NCI-H510A treated with DMSO at 0.1 percent for 48 hours (cell line): ENCODE measurements around the gene EPS8L3.

Experiments
- DNase-seq: peaks from one replicate; lab custom pipeline; 2025; lab: John Stamatoyannopoulos, UW

Gene EPS8L3

DNA sequence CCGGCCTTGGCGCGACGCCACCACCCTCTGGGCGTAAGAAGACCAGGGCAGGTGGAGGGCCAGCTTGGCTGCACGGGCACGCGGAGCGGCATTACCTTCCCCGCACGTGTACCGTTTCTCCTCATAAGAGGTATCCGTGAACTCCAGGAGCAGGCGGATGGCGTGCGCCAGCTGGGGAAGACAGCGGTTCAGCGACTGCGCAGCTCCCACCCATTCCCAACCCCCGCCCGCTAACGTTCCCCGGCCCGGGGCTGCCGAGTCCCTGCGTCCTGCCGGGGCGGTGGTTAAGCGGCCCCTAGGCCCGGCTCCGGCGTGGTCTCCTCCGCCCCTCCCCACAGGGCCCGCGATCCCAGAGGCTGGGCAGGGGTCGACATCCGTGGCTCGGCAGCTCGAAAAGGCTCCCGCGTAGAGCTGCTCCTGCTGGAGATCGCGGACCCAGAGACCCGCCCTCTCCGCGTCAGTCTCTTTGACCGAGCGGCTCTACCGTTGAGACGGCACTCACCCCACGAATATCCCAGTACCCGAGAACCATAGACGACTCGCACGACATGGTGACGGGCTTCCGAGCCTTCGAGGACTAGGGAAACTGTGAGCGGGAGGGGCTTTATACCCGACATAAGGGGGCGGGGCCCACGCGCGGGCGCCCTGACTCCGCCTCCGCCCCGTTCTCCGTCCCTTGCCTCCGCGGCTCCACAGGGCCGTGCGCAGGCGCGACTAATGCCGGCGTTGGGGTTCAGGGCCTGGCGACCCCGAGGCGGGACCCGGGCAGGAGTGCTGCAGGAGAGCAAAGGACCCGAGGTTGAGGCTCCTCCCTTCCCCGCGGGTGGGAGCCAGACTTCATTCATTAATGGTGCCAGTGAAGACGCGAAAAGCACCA is 23.7 kb downstream of the EPS8L3 start:
- peak; percentile 70 for DNase-seq

GRCh38 chr1:109733236-109733870 is 30.4 kb downstream of the EPS8L3 start:
- peak; percentile 70 for DNase-seq

- peak; percentile 43 for DNase-seq
Measured at GRCh38 chr1:109732390-109732881, 31.3 kb downstream of the EPS8L3 start.

DNA sequence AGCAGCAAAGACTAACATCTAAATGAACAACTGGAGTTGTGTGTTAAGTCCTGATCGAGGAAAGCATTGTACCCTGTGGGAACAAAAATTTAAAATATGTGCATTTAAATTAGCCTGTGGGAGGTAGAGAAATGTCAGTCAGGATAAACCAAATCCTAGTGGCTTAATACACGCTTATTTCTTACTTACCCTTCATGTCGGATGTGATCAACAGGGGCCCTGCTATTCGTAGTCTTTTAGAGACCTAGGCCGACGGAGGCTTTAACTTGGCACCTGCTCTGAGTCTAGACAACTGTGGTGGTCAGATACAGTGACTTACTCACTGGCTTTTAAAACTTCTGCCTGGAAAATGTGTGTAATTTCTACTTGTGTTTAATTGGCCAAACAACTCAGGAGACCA is 33.1 kb downstream of the EPS8L3 start:
- no peak for DNase-seq

DNA sequence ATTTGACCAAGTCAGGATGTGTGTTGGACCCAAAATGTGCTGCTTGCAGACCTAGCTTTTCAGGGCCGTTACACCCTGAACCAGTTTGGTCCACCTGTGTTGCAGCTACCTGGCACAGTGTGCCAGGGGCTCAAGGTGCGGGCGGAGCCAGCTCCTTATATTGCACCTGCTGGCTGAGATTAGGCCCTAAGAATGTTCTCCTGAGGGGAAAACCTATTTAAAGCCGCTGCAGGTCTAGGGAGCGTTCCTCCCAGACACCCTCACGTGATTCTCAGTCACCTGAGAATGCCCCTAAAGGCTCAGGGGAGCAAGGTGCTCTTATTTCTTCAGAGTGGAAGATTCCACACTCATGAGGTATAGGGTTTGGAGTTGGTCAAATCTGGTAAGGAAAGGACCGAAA is 34.9 kb downstream of the EPS8L3 start:
- no peak for DNase-seq

GRCh38 chr1:109726728-109727373 is 36.9 kb downstream of the EPS8L3 start:
- DNase-seq: no peak

DNA sequence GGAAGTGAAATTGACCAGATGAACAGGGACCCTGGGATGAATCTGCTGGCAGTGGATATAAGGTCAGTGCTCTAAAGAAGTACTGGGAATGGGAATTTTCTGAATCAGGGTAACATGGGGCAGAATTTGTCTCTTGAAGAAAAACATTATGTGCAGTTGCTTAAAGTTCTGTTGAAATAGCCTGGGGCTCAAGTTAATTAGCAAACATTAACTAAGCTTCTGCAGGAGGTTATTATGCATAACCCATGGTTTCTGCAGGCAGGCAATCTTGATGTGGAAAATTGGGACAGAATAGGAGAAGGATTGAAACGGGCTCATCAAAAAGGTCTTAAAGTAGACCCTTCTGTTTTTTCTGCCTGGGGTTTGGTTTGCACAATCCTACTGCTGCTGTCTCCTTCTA is 37.7 kb downstream of the EPS8L3 start:
- no peak for DNase-seq

DNA sequence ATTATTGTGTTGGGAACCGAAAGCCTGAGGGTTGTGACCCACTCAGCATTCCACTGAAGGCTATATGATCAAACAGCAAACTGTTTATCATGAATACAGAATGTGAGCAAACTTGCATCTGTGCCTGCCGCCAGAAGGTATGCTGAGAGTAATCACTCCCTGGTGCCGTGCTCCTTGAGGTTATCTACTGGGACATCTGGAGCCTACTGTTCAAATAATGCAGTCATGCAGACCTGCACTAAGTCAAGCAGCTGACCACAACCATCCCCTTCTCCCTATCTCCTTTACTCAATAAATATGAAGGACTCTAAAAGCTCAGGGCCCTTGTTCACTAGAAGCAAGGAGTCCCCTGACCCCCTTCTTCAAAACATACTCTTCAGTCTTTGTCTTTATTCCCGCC is 38.2 kb downstream of the EPS8L3 start:
- no peak for DNase-seq

DNA sequence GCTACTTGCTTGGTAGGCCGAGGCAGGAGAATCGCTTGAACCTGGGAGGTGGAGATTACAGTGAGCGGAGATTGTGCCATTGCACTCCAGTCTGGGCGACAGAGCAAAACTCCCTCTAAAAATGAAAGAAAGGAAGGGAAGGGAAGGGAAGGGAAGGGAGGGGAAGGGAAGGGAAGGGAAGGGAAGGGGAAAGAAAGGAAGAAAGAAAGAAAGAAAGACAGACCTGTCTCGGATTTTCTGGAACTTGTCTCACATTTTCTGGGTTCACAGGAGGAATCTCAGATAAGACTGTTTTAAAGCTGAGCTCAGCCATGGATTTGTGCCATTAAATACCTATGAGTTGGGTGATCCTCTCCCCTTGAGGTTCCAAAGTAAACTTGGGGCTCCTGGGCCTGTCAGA is 38.8 kb downstream of the EPS8L3 start:
- no peak for DNase-seq

DNA sequence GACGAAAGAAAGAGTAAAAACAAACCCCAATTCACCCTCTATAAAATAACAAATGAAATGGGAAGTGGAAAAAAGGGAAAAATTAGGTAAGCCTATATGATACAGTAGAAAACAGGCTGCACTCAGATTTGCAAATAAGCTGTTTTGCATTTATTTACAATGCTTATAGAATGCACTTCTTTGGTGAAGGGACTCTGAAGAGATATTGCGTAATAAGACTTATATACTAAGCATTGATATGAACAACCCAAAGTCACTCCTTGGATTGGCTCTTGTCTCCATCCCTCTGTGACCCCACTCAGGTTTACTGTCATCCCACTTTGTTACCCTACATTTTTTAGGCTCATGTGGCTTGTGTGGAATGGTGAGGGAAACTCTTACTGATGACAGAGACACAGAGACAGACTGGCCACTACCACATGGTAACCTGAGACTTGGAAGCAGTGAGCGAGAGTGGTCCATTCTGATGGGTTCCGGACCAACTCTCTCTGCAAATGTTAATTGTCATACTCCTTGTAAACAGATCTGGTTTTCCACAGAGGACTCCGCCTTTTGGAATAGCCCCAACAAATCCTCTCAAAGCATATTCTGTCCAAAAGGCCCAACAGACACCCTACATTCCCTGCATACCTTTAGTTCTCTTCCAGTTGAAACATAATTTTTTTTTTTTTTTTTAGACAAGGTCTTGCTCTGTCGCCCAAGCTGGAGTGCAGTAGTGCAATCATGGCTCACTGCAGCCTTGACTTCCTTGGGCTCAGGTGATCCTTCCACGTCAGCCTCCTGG is 40.6 kb downstream of the EPS8L3 start:
- DNase-seq: no peak

DNA sequence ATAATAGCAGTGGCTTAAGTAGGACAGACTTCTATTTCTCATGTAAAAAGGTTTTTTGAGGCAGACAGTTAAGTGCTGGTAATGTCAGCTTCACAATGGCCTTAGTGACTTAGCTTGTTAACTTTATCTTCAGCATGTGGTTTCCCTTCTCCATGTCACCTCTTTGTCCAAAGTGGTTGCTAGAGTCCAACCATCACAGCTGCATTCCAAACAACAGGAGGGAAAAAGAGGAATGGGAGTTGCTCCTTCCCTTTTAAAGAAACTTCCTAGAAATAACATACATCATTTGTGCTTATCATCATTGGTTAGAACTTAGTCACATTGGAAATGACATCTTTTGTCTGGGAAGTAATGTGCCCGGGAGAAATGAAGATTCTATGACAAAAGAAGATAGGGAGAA is 41.8 kb downstream of the EPS8L3 start:
- DNase-seq: no peak

DNA sequence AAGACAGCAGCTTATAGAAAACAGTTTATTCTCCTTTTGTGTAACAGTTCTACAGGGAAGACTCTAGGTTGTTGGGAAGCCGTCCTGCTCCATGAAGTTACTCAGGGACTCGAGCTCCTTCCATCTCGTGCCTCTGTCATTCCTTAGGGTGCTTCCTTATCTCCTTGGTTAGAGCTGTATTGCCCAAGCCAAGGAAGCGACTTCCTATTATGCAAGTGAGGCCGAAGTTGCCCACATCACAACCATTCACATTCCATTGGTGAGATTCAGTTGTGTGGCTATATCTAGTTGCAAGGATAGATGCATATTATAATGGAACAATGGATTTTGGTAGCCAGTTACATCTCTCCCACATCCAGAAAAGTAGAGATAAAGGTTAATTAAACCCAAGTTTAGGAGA is 42.7 kb downstream of the EPS8L3 start:
- no peak for DNase-seq

GRCh38 chr1:109719337-109719837 is 44.3 kb downstream of the EPS8L3 start:
- DNase-seq: no peak

- DNase-seq: no peak
Measured at GRCh38 chr1:109718495-109718894, 45.2 kb downstream of the EPS8L3 start.

DNA sequence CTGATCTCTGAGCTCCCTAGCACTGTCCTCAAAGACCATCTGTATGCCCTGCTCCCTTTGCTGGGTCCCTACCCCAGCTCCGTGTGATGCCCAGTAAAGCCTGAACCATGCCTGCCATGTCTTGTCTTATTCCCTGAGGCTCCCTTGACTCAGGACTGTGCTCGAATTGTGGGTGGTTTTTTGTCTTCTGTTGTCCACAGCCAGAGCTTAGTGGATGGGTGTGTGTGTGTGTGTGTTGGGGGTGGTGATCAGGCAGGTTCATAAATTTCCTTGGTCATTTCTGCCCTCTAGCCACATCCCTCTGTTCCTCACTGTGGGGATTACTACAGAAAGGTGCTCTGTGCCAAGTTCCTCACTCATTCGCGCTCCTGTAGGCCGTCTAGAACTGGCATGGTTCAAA is 46.0 kb downstream of the EPS8L3 start:
- DNase-seq: no peak

DNA sequence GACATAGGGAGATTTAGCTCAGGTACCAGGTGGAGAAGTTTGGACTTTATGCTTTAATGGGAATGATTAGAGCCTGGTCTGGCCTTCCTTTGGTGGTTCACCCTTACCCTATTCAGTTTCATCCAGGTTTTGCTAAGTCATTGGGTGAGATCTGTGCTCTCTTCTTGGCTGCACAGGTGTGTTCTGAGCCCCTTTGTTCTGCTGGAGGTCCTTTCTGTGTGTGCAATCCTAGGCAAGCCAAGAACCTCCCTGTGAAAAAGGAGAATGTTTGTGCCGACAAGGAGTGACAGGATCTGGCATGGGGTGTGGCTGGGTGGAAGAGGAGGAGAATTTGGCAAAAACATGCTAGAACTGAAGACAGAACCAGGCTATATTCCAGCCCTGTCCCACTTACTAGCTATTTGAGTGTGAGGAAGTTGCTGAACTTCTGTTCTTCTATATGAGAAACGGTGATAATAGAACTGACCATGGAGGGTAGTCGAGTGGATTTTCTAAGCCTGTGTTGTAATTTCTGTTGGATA is 47.1 kb downstream of the EPS8L3 start:
- no peak for DNase-seq

GRCh38 chr1:109716121-109716520 is 47.6 kb downstream of the EPS8L3 start:
- no peak for DNase-seq

- DNase-seq: no peak
Measured at GRCh38 chr1:109714661-109715372, 48.9 kb downstream of the EPS8L3 start.

DNA sequence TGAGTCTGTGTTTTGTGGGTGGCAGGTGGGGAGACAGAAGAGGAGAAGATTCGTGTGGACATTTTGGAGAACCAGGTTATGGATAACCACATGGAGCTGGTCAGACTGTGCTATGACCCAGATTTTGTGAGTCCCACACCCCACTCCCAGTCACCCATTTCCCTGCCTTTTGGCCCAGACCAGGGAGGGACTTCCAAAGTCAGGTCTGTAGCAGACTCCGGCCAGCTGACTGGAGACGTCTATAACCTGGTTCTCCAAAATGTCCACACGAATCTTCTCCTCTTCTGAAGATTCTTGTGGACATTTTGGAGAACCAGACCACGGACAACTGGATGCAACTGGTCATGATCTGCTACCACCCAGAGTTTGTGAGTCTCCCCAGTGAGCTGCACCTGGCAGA is 50.1 kb downstream of the EPS8L3 start:
- no peak for DNase-seq

DNA sequence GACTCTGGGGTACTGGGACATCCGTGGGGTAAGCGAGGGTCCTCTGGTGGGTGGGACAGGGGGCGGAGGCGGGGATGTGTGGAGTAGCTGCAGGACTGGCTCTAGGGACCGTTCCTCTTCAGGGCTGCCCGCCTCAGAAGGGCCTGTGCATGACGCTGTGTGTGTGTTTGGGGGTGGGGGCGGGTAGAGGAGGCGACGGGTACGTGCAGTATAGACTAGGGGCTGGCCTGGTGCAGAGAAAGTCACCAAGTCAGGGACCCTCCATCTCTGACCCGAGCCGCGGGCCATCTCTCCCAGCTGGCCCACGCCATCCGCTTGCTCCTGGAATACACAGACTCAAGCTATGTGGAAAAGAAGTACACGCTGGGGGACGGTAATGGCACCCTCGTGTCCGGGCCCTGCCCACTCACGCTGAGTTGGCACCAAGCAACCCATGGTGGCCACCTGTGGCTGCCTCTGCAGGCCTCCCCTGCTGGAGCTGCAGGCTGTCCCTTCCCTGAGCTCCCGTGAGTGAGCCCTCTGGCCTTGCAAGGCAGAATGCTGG is 51.3 kb downstream of the EPS8L3 start:
- DNase-seq: no peak
